Right lobe of liver (tissue), 6 donors: Measurements from ENCODE around the gene GLYR1. TPM values are rescaled to one million over a fixed set of nuclear protein-coding genes. Genes with fewer than 3 reads are reported as not detected.
A peak's percentile ranks its signal among the peaks of the same experiment; 100 is the strongest.

Experiments
- ATAC-seq, 4 donors: fragments of 200-7000 bp; cut with Tn5 transposase; one replicate each; pipeline ENCODE4 v1.9.1; 2020; ENCODE audit warnings: mild to moderate bottlenecking in 4 of 4, moderate library complexity in 4 of 4
- DNase-seq, 3 donors: peaks; one replicate each; pipeline ENCODE4 v3.0.0-alpha.2; 2020
- H3K27ac ChIP-seq, 3 donors: fragments of 200-600 bp; one replicate each; pipeline ENCODE4 v1.8.0; 2022
- H3K27me3 ChIP-seq, 2 donors: fragments of 200-600 bp; one replicate each; pipeline ENCODE4 v1.8.0; 2022
- H3K36me3 ChIP-seq, 4 donors: fragments of 200-600 bp; sonication (generic) in 1 of 4; one replicate each; pipeline versions ENCODE4 v1.5.1 to v1.8.0; 2017 to 2022; ENCODE audit warnings: control low read depth in 1 of 4
- H3K4me1 ChIP-seq, 4 donors: fragments of 200-600 bp; sonication (generic) in 1 of 4; one replicate each; pipeline versions ENCODE4 v1.5.1 to v1.8.0; 2017 to 2022; ENCODE audit warnings: control low read depth in 1 of 4
- H3K4me3 ChIP-seq, 3 donors: fragments of 200-600 bp; one replicate each; pipeline ENCODE4 v1.8.0; 2022
- H3K9me3 ChIP-seq, 4 donors: fragments of 200-600 bp; sonication (generic) in 1 of 4; one replicate each; pipeline versions ENCODE4 v1.5.1 to v1.8.0; 2017 to 2022; ENCODE audit warnings: control low read depth in 1 of 4
- POLR2A ChIP-seq: fragments of 450-650 bp; IDR thresholded peaks from one replicate; pipeline ENCODE4 v1.6.1; 2017; ENCODE audit warnings: antibody characterized with exemption, mild to moderate bottlenecking
- WGBS: methylation state at CpG from one replicate; pipeline ENCODE4 v1.1.6; 2018; ENCODE audit warnings: low coverage, low lambda C conversion rate; ENCODE audit not compliant: insufficient coverage; ENCODE audit errors: missing lambda C conversion rate; 5-methylcytosine and 5-hydroxymethylcytosine counted together
- intact Hi-C, 2 donors: fragments of 100-400 bp; cut with DNase I; formaldehyde crosslinking; loops; one replicate each; pipeline versions ENCODE4 v1.11.2 to v1.14.1; 2022
- total RNA-seq, 6 experiments: library from RNA; depleted of rRNA in 2 of 6; stranded (reverse); fragments of >200 nt in 2 of 6; fragmentation: NEBNext Ultra II Directional in 3 of 6; extraction: Animal tissue kit (Norgen Biotek cat#: 25700) in 3 of 6; gene quantifications; one replicate each; pipeline versions ENCODE4 v1.1.0 to v1.2.4, GENCODE V29; 2016 to 2023
- TF ChIP-seq, protein P1 (sequence below), 4 donors: fragments of 200-600 bp in 3 of 4; fragments of 450-650 bp in 1 of 4; IDR thresholded peaks; one replicate each; pipeline versions ENCODE4 v1.5.1 to v1.8.0; 2016 to 2022; ENCODE audit warnings: antibody characterized with exemption in 4 of 4, mild to moderate bottlenecking in 2 of 4
- donor health status: DM: no; HTN: yes; CAD: no.
- donor health status: DM: no; HTN: no; CAD: no.
- donor health status: DM: no; HTN: no; CAD: no.
- donor health status: DM: no; HTN: yes; CAD: no.
- donor health status: DM: no; HTN: yes; CAD: no.

GLYR1 gene
- total RNA-seq, 6 experiments from 2014 or later: 33.1 to 55.2 (median 51.2) TPM

DNA sequence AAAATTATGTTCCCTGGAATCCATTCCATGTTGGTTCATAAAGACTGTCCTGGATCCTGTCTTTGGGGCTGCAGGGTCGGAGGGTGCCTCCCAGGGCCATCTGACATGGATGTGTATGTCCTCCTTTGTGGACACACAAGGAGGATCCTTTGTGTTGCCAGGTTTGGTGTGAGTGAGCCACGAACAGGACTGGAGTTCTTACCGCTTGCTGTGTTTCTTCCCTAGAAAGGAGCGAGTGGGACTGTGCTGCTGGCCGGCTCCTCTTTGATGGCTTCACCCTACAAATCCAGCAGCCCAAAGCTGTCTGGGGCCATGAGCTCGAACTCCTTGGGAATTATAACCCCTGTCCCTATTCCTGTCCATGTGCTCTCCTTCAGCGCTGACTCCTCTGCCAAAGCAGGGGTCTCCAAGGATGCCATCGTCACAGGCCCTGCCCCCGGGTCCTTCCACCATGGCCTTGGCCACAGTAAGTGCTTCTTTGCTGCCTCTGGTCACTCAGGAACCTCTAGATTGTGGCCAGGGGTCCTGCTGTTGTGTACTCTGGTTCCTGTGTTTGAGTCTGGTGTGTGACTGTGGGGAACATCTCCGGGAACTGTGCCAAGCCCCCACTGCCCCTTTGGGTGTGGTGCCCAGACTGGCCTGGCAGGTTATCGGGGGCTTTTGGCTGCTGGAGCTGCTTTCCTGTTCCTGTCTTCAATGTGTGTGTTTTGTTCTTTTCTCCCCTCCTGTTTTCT, 29.7 kb upstream of the GLYR1 start:
- H3K4me3 ChIP-seq: no peak overlapping the region
- no peaks in the 10 kb centered on the region for H3K27me3 ChIP-seq
- ATAC-seq: no peak
- 100% methylated on average over 1 of the region's 11 CpGs for WGBS
- intact Hi-C loops: no loop called here
- no peaks in the 10 kb centered on the region for H3K9me3 ChIP-seq
- no peaks in the 10 kb centered on the region for H3K4me1 ChIP-seq
- TF ChIP-seq, protein P1, sequence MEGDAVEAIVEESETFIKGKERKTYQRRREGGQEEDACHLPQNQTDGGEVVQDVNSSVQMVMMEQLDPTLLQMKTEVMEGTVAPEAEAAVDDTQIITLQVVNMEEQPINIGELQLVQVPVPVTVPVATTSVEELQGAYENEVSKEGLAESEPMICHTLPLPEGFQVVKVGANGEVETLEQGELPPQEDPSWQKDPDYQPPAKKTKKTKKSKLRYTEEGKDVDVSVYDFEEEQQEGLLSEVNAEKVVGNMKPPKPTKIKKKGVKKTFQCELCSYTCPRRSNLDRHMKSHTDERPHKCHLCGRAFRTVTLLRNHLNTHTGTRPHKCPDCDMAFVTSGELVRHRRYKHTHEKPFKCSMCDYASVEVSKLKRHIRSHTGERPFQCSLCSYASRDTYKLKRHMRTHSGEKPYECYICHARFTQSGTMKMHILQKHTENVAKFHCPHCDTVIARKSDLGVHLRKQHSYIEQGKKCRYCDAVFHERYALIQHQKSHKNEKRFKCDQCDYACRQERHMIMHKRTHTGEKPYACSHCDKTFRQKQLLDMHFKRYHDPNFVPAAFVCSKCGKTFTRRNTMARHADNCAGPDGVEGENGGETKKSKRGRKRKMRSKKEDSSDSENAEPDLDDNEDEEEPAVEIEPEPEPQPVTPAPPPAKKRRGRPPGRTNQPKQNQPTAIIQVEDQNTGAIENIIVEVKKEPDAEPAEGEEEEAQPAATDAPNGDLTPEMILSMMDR (IDR thresholded peaks at IDR 0.05): no peak
- no peak for TF ChIP-seq POLR2A
- DNase-seq: peak in 1 of 3 donors; percentile 42
- peaks cover 6 to 94% (median 55%) of the 10 kb centered on the region in 4 donors for H3K36me3 ChIP-seq
- H3K27ac ChIP-seq: no peak overlapping the region

DNA sequence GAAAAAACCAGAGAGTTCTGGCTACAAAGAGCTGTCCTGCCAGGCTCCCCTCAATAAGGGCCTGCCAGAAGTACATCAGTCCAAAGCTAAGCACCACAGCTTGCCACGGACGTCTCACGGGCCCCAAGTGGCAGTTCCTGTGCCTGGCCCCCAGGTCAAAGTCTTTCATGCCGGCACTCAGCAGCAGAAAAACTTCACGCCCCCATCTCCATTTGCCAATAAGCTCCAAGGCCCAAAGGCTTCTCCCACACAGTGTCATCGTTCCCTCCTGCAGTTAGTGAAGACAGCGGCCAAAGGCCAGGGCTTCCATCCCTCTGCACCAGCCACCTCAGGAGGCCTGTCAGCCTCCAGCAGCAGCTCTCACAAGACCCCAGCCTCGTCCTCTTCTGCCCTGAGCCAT, 27.6 kb upstream of the GLYR1 start:
- no peak for ATAC-seq
- peak in 1 of 3 donors; percentile 26 for DNase-seq
- intact Hi-C loops: no loop called here
- TF ChIP-seq, protein P1 (IDR thresholded peaks at IDR 0.05): no peak
- no peak for TF ChIP-seq POLR2A
- Histone ChIP-seq H3K36me3 (peaks cover 0 to 91% (median 47%) of the 10 kb centered on the region in 4 donors), H3K27ac (no peak overlapping the region), H3K4me1 (no peaks in the 10 kb centered on the region), H3K9me3 (no peaks in the 10 kb centered on the region), H3K27me3 (no peaks in the 10 kb centered on the region), H3K4me3 (no peak overlapping the region)
- WGBS: 100% methylated on average over 1 of the region's 8 CpGs

DNA sequence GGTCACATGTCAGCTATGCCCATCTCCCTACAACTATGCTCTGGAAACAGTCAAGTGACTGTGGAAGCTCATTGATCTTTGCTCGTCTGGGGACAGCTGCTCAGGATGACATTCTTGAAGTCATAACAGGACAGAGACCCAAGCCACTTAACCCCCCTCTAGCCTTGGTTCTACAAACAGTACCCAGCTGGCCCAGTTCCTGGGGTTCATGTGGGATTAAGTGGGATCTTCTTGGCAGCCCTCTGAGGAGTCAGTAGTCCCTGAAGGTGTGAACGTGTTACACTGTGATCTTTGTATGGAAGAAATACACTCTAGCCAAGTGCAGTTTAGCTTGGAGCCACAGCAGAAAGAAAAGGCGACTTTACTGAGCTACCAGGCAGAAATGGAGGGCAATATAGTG, 26.0 kb upstream of the GLYR1 start:
- no peak for ATAC-seq
- H3K36me3 ChIP-seq: peaks cover 0 to 83% (median 41%) of the 10 kb centered on the region in 4 donors
- DNase-seq: no peak
- intact Hi-C loops: no loop called here
- no peak overlapping the region for H3K27ac ChIP-seq
- H3K4me3 ChIP-seq: no peak overlapping the region
- H3K27me3 ChIP-seq: no peaks in the 10 kb centered on the region
- TF ChIP-seq, protein P1 (IDR thresholded peaks at IDR 0.05): no peak
- no peaks in the 10 kb centered on the region for H3K9me3 ChIP-seq
- peaks cover 0 to 15% (median 7%) of the 10 kb centered on the region in 4 donors for H3K4me1 ChIP-seq
- 93% methylated on average over 3 of the region's 3 CpGs for WGBS

DNA sequence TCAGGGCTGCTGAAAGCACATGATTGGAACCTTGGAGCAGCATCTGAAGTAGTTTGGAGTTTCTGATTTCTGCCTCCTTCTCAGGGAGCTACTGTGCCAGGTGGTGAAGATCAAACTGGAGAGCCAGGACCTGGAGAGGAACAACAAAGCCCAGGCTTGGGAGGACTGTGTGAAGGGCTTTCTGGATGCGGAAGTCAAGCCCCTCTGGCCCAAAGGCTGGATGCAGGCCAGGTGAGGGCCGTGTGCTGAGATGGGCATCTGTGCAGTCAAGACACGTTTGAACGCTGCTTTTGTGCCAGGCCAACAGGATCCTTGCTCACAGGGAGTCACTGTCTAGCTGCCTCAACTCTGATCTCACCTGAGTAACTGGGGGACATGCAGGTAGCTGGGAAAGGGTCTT, 24.0 kb upstream of the GLYR1 start:
- no peaks in the 10 kb centered on the region for H3K9me3 ChIP-seq
- H3K36me3 ChIP-seq: peaks cover 0 to 63% (median 28%) of the 10 kb centered on the region in 4 donors
- no peak for DNase-seq
- H3K27me3 ChIP-seq: no peaks in the 10 kb centered on the region
- peaks cover 0 to 22% (median 10%) of the 10 kb centered on the region in 4 donors for H3K4me1 ChIP-seq
- H3K27ac ChIP-seq: no peak overlapping the region
- ATAC-seq: no peak
- no peak overlapping the region for H3K4me3 ChIP-seq
- intact Hi-C loops: no loop called here
- no CpG with 5 or more reads among the region's 4 CpGs for WGBS
- no peak for TF ChIP-seq POLR2A
- TF ChIP-seq, protein P1 (IDR thresholded peaks at IDR 0.05): no peak
